ENCODE data around the gene NINJ2.

DNA sequence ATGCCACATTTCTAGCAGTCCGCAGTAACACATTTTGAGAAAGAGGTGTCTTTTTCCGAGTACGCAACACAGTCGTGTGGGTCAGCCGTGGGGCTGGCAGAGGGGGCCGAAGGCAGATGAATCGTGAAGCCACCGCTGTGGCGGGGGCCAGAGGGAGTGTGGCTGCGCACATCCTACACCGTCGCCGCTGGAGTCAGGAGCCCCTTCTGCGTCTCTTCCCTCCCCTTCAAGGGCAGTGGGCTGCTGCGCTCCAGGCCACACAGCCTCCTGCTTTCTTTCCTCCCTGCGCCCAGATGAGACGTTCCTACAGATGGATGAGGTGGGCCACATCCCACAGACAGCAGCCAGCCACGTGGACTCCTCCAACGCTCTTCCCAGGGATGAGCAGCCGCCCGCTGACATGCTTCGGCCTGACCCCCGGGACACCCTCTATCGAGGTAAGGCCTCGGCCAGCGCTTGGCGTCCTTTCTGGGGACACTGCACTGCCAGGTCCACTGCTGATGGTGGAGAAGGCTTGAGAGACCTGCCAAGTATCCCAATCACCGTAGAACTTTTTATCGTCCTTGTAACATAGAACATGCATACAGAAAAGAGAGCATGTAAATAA lies 113.7 kb downstream of the NINJ2 start:
- no peak for TF ChIP-seq CTCF (IDR thresholded peaks at IDR 0.05)
- TF ChIP-seq POLR2A (IDR thresholded peaks at IDR 0.05) = no peak
